ENCODE data around the gene GLS.
A peak's percentile ranks its signal among the peaks of the same experiment; 100 is the strongest.

GLS gene

DNA sequence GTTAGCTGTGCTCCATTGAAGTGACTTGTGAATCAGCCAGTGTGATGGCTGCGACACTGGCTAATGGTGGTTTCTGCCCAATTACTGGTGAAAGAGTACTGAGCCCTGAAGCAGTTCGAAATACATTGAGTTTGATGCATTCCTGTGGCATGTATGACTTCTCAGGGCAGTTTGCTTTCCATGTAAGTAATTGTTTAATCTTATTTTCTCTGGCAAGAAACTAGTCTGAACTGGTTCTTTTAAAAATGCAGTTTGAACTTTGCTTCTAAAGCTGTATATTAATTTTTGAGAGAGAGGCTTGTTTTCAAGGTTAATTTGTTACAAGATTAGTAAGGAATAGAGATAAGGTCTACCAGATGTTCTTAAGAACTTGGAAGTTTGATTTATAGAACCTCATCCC lies 46.7 kb downstream of the GLS start:
- WGBS (ENCODE audit: insufficient coverage): 100% methylated on average over 2 of the region's 2 CpGs
- H3K27ac ChIP-seq (ENCODE audit: insufficient read depth in 1 of 2, low read depth in 1 of 2, low read length in 2 of 2, poor library complexity in 1 of 2, severe bottlenecking in 2 of 2): peak overlapping the region in 1 of 2 experiments; percentile 14
- no peaks in the 10 kb centered on the region for H3K27me3 ChIP-seq (replicated peaks in 2 of 5; ENCODE audit: control insufficient read depth in 4 of 5, insufficient read depth in 5 of 5, low read length in 4 of 5)
- no peak overlapping the region for H3K4me3 ChIP-seq (ENCODE audit: control insufficient read depth in 1 of 7, extremely low read depth in 1 of 7, insufficient read depth in 4 of 7, low read depth in 2 of 7, low read length in 6 of 7)
- CTCF ChIA-PET: interaction anchor here (0.7 to 1.7 kb wide), 3 partner anchors 9 to 28 kb away, joined by 3 to 6 read pairs (median 3); no protein-coding TSS in a partner anchor
- peaks cover 25 to 67% (median 44%) of the 10 kb centered on the region in 4 experiments for H3K36me3 ChIP-seq (ENCODE audit: control insufficient read depth in 4 of 4, insufficient read depth in 4 of 4, low read length in 3 of 4)
- DNase-seq: no peak
- no peaks in the 10 kb centered on the region for H3K4me1 ChIP-seq (ENCODE audit: control extremely low read depth in 1 of 4, control insufficient read depth in 4 of 4, insufficient read depth in 4 of 4, low read length in 3 of 4)
- POLR2A ChIA-PET: interaction anchor here (1.1 kb wide), 1 partner anchor 9 kb away, joined by 6 read pairs; no protein-coding TSS in a partner anchor
- no peaks in the 10 kb centered on the region for H3K9me3 ChIP-seq (ENCODE audit: control extremely low read depth in 1 of 5, control insufficient read depth in 4 of 5, insufficient read depth in 2 of 5, low read depth in 1 of 5, low read length in 4 of 5)

GRCh38 chr2:190929919-190930318 lies 49.3 kb downstream of the GLS start:
- Histone ChIP-seq H3K27ac (ENCODE audit: insufficient read depth in 1 of 2, low read depth in 1 of 2, low read length in 2 of 2, poor library complexity in 1 of 2, severe bottlenecking in 2 of 2) (no peak overlapping the region), H3K9me3 (ENCODE audit: control extremely low read depth in 1 of 5, control insufficient read depth in 4 of 5, insufficient read depth in 2 of 5, low read depth in 1 of 5, low read length in 4 of 5) (no peaks in the 10 kb centered on the region), H3K4me3 (ENCODE audit: control insufficient read depth in 1 of 7, extremely low read depth in 1 of 7, insufficient read depth in 4 of 7, low read depth in 2 of 7, low read length in 6 of 7) (no peak overlapping the region), H3K4me1 (ENCODE audit: control extremely low read depth in 1 of 4, control insufficient read depth in 4 of 4, insufficient read depth in 4 of 4, low read length in 3 of 4) (no peaks in the 10 kb centered on the region), H3K27me3 (replicated peaks in 2 of 5; ENCODE audit: control insufficient read depth in 4 of 5, insufficient read depth in 5 of 5, low read length in 4 of 5) (no peaks in the 10 kb centered on the region), H3K36me3 (ENCODE audit: control insufficient read depth in 4 of 4, insufficient read depth in 4 of 4, low read length in 3 of 4) (peaks cover 12 to 49% (median 34%) of the 10 kb centered on the region in 4 experiments)
- CTCF ChIA-PET: no interaction called here
- POLR2A ChIA-PET: no interaction called here
- 100% methylated on average over 3 of the region's 7 CpGs for whole genome bisulfite sequencing (ENCODE audit: insufficient coverage)
- no peak for DNase-seq

DNA sequence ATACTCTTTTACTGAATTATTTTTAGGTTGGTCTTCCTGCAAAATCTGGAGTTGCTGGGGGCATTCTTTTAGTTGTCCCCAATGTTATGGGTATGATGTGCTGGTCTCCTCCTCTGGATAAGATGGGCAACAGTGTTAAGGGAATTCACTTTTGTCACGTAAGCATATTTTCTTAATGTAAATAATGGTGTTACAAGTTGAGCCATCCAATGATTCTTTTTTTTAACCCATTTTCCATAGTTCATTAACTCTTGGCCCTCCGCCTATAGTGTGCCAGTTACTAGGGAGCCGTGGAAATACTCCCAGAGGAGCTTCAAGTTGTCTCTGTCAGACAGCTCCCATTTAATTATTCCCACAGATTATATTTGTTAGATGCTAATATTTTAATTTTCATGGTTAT lies 49.8 kb downstream of the GLS start:
- Histone ChIP-seq H3K36me3 (ENCODE audit: control insufficient read depth in 4 of 4, insufficient read depth in 4 of 4, low read length in 3 of 4) (peaks cover 12 to 46% (median 30%) of the 10 kb centered on the region in 4 experiments), H3K4me3 (ENCODE audit: control insufficient read depth in 1 of 7, extremely low read depth in 1 of 7, insufficient read depth in 4 of 7, low read depth in 2 of 7, low read length in 6 of 7) (no peak overlapping the region), H3K27me3 (replicated peaks in 2 of 5; ENCODE audit: control insufficient read depth in 4 of 5, insufficient read depth in 5 of 5, low read length in 4 of 5) (no peaks in the 10 kb centered on the region), H3K4me1 (ENCODE audit: control extremely low read depth in 1 of 4, control insufficient read depth in 4 of 4, insufficient read depth in 4 of 4, low read length in 3 of 4) (no peaks in the 10 kb centered on the region), H3K27ac (ENCODE audit: insufficient read depth in 1 of 2, low read depth in 1 of 2, low read length in 2 of 2, poor library complexity in 1 of 2, severe bottlenecking in 2 of 2) (no peak overlapping the region), H3K9me3 (ENCODE audit: control extremely low read depth in 1 of 5, control insufficient read depth in 4 of 5, insufficient read depth in 2 of 5, low read depth in 1 of 5, low read length in 4 of 5) (no peaks in the 10 kb centered on the region)
- CTCF ChIA-PET: interaction anchor here (0.7 kb wide), 1 partner anchor 15 kb away, joined by 3 read pairs; no protein-coding TSS in a partner anchor
- POLR2A ChIA-PET: no interaction called here
- no peak for DNase-seq
- no CpG with 5 or more reads among the region's 3 CpGs for WGBS (ENCODE audit: insufficient coverage)

DNA sequence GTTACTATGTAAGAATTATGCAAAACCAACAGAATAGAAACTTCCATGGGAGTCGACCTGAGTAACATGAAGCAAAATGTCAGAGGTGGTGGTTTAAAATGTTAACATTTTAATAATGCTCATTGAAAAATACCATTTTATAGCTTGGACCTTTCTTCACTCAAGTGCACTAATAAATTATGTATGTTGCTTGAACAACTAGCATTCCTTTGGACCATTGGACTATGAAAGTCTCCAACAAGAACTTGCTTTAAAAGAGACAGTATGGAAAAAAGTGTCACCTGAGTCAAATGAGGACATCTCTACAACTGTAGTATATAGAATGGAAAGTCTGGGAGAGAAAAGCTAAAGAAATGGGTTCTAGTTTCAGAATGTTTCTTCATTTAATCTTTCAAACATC lies 51.9 kb downstream of the GLS start:
- H3K4me1 ChIP-seq (ENCODE audit: control extremely low read depth in 1 of 4, control insufficient read depth in 4 of 4, insufficient read depth in 4 of 4, low read length in 3 of 4): no peaks in the 10 kb centered on the region
- WGBS (ENCODE audit: insufficient coverage): no CpG with 5 or more reads among the region's 1 CpG
- no peak overlapping the region for H3K27ac ChIP-seq (ENCODE audit: insufficient read depth in 1 of 2, low read depth in 1 of 2, low read length in 2 of 2, poor library complexity in 1 of 2, severe bottlenecking in 2 of 2)
- CTCF ChIA-PET: interaction anchor here (2.0 kb wide), 1 partner anchor 15 kb away, joined by 7 read pairs; no protein-coding TSS in a partner anchor
- H3K27me3 ChIP-seq (replicated peaks in 2 of 5; ENCODE audit: control insufficient read depth in 4 of 5, insufficient read depth in 5 of 5, low read length in 4 of 5): no peaks in the 10 kb centered on the region
- H3K4me3 ChIP-seq (ENCODE audit: control insufficient read depth in 1 of 7, extremely low read depth in 1 of 7, insufficient read depth in 4 of 7, low read depth in 2 of 7, low read length in 6 of 7): no peak overlapping the region
- no peaks in the 10 kb centered on the region for H3K9me3 ChIP-seq (ENCODE audit: control extremely low read depth in 1 of 5, control insufficient read depth in 4 of 5, insufficient read depth in 2 of 5, low read depth in 1 of 5, low read length in 4 of 5)
- peaks cover 9 to 33% (median 19%) of the 10 kb centered on the region in 4 experiments for H3K36me3 ChIP-seq (ENCODE audit: control insufficient read depth in 4 of 4, insufficient read depth in 4 of 4, low read length in 3 of 4)
- POLR2A ChIA-PET: interaction anchor here (0.6 kb wide), 1 partner anchor 10 kb away, joined by 3 read pairs; no protein-coding TSS in a partner anchor
- no peak for DNase-seq

GRCh38 chr2:190933361-190933760 lies 52.7 kb downstream of the GLS start:
- no peak for DNase-seq
- Histone ChIP-seq H3K9me3 (ENCODE audit: control extremely low read depth in 1 of 5, control insufficient read depth in 4 of 5, insufficient read depth in 2 of 5, low read depth in 1 of 5, low read length in 4 of 5) (no peaks in the 10 kb centered on the region), H3K27ac (ENCODE audit: insufficient read depth in 1 of 2, low read depth in 1 of 2, low read length in 2 of 2, poor library complexity in 1 of 2, severe bottlenecking in 2 of 2) (no peak overlapping the region), H3K4me3 (ENCODE audit: control insufficient read depth in 1 of 7, extremely low read depth in 1 of 7, insufficient read depth in 4 of 7, low read depth in 2 of 7, low read length in 6 of 7) (no peak overlapping the region), H3K4me1 (ENCODE audit: control extremely low read depth in 1 of 4, control insufficient read depth in 4 of 4, insufficient read depth in 4 of 4, low read length in 3 of 4) (no peaks in the 10 kb centered on the region), H3K36me3 (ENCODE audit: control insufficient read depth in 4 of 4, insufficient read depth in 4 of 4, low read length in 3 of 4) (peaks cover 9 to 29% (median 16%) of the 10 kb centered on the region in 4 experiments), H3K27me3 (replicated peaks in 2 of 5; ENCODE audit: control insufficient read depth in 4 of 5, insufficient read depth in 5 of 5, low read length in 4 of 5) (no peaks in the 10 kb centered on the region)
- CTCF ChIA-PET: interaction anchor here (2.0 kb wide), 1 partner anchor 14 kb away, joined by 7 read pairs; no protein-coding TSS in a partner anchor
- POLR2A ChIA-PET: no interaction called here

- Histone ChIP-seq H3K27me3 (replicated peaks in 2 of 5; ENCODE audit: control insufficient read depth in 4 of 5, insufficient read depth in 5 of 5, low read length in 4 of 5) (no peaks in the 10 kb centered on the region), H3K9me3 (ENCODE audit: control extremely low read depth in 1 of 5, control insufficient read depth in 4 of 5, insufficient read depth in 2 of 5, low read depth in 1 of 5, low read length in 4 of 5) (no peaks in the 10 kb centered on the region), H3K4me1 (ENCODE audit: control extremely low read depth in 1 of 4, control insufficient read depth in 4 of 4, insufficient read depth in 4 of 4, low read length in 3 of 4) (no peaks in the 10 kb centered on the region), H3K27ac (ENCODE audit: insufficient read depth in 1 of 2, low read depth in 1 of 2, low read length in 2 of 2, poor library complexity in 1 of 2, severe bottlenecking in 2 of 2) (no peak overlapping the region), H3K36me3 (ENCODE audit: control insufficient read depth in 4 of 4, insufficient read depth in 4 of 4, low read length in 3 of 4) (peaks cover 7 to 23% (median 13%) of the 10 kb centered on the region in 4 experiments), H3K4me3 (ENCODE audit: control insufficient read depth in 1 of 7, extremely low read depth in 1 of 7, insufficient read depth in 4 of 7, low read depth in 2 of 7, low read length in 6 of 7) (no peak overlapping the region)
- DNase-seq: no peak
- CTCF ChIA-PET: interaction anchor here (1.3 kb wide), 1 partner anchor 12 kb away, joined by 4 read pairs; no protein-coding TSS in a partner anchor
- POLR2A ChIA-PET: interaction anchor here (0.7 kb wide), 1 partner anchor 92 kb away, joined by 5 read pairs; no protein-coding TSS in a partner anchor
These were observed 54.4 kb downstream of the GLS start for GRCh38 chr2:190935054-190935453.

GRCh38 chr2:190938771-190939335 lies 58.2 kb downstream of the GLS start:
- H3K36me3 ChIP-seq (ENCODE audit: control insufficient read depth in 4 of 4, insufficient read depth in 4 of 4, low read length in 3 of 4): peaks cover 0 to 5% (median 3%) of the 10 kb centered on the region in 4 experiments
- H3K9me3 ChIP-seq (ENCODE audit: control extremely low read depth in 1 of 5, control insufficient read depth in 4 of 5, insufficient read depth in 2 of 5, low read depth in 1 of 5, low read length in 4 of 5): no peaks in the 10 kb centered on the region
- DNase-seq: no peak
- no peak overlapping the region for H3K27ac ChIP-seq (ENCODE audit: insufficient read depth in 1 of 2, low read depth in 1 of 2, low read length in 2 of 2, poor library complexity in 1 of 2, severe bottlenecking in 2 of 2)
- H3K4me1 ChIP-seq (ENCODE audit: control extremely low read depth in 1 of 4, control insufficient read depth in 4 of 4, insufficient read depth in 4 of 4, low read length in 3 of 4): no peaks in the 10 kb centered on the region
- CTCF ChIA-PET: interaction anchor here (0.9 kb wide), 1 partner anchor 9 kb away, joined by 4 read pairs; no protein-coding TSS in a partner anchor
- no peak overlapping the region for H3K4me3 ChIP-seq (ENCODE audit: control insufficient read depth in 1 of 7, extremely low read depth in 1 of 7, insufficient read depth in 4 of 7, low read depth in 2 of 7, low read length in 6 of 7)
- H3K27me3 ChIP-seq (replicated peaks in 2 of 5; ENCODE audit: control insufficient read depth in 4 of 5, insufficient read depth in 5 of 5, low read length in 4 of 5): no peaks in the 10 kb centered on the region
- POLR2A ChIA-PET: interaction anchor here (0.6 kb wide), 1 partner anchor 9 kb away, joined by 3 read pairs; no protein-coding TSS in a partner anchor
- WGBS (ENCODE audit: insufficient coverage): no CpG with 5 or more reads among the region's 1 CpG
